GM12891 (cell line): Measurements from ENCODE around the gene ZNF614.

Experiments
- POLR2A ChIP-seq: IDR thresholded peaks from 2 replicates; pipeline ENCODE4 v1.6.1; 2011; ENCODE audit warnings: low read depth, low read length, control low read depth
- POLR2AphosphoS5 ChIP-seq: IDR thresholded peaks from 2 replicates; pipeline ENCODE4 v1.6.1; 2011; ENCODE audit warnings: low read depth, low read length, control low read depth
- TAF1 ChIP-seq: IDR thresholded peaks from 2 replicates; pipeline ENCODE4 v1.6.1; 2011; ENCODE audit warnings: low read depth, low read length, control low read depth

- no peak for TF ChIP-seq POLR2A
- no peak for TF ChIP-seq POLR2AphosphoS5
- no peak for TF ChIP-seq TAF1
These were observed 42.3 kb upstream of the ZNF614 start for GRCh38 chr19:52070496-52070895.
